Stomach (tissue), 4 donors: ENCODE results near the gene CYTH2.
A peak's percentile ranks its signal among the peaks of the same experiment; 100 is the strongest.

ENCODE experiments used
- EP300 ChIP-seq: sonication (generic); formaldehyde crosslinking; IDR thresholded peaks from one replicate; pipeline ENCODE4 v1.6.1; 2017; ENCODE audit warnings: antibody characterized with exemption
- POLR2A ChIP-seq, 4 donors: fragments of 450-650 bp; IDR thresholded peaks; one replicate each; pipeline ENCODE4 v1.6.1; 2016; ENCODE audit warnings: antibody characterized with exemption in 4 of 4, control low read depth in 2 of 4, mild to moderate bottlenecking in 1 of 4, moderate library complexity in 1 of 4
- POLR2AphosphoS5 ChIP-seq, 3 donors: sonication (generic); formaldehyde crosslinking; IDR thresholded peaks; one replicate each; pipeline ENCODE4 v1.6.1; 2016; ENCODE audit warnings: antibody characterized with exemption in 3 of 3
- TF ChIP-seq, protein P1 (sequence below), 7 experiments: fragments of 450-650 bp in 4 of 7; fragments of 200-600 bp in 3 of 7; sonication (generic) in 3 of 7; IDR thresholded peaks; one replicate each; pipeline ENCODE4 v1.5.1; 2016 to 2019; ENCODE audit warnings: antibody characterized with exemption in 7 of 7, control low read depth in 2 of 7, mild to moderate bottlenecking in 1 of 7

DNA sequence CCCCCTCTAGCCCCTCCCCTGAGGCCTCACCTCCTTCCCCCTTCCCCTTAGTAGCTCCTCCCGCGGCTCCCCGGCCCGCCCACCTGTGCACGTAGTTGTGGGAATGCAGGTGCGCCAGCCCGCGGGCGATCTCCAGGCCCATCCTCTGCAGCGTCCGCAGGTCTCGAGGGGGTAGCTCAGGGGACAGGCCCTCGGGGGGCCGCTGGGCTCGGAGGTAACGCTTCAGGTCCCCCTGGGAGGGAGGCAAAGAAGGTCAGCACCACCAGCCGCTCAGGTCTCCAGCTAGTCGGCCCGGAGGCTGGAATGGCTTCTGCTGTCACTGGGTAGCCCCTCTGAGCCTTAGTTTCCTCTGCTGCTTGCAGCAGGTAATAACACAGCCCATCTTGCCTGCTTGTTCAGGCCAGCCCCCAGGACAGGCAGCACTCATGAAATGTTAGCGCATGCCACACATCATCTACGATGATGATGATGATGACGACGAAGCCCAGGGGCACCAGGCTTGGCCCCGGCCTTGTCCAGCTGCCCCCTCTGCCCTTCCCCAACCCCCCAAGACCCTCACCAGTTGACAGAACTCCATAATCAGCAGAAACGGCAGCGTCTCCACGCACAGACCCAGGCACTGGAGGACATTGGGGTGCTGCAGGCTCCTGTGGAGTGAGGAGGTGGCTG is 33.3 kb downstream of the CYTH2 start:
- TF ChIP-seq POLR2A (IDR thresholded peaks at IDR 0.05) (no peak), EP300 (no peak), POLR2AphosphoS5 (IDR thresholded peaks at IDR 0.05) (peak in 1 of 3 donors; percentile 26)
- TF ChIP-seq, protein P1, sequence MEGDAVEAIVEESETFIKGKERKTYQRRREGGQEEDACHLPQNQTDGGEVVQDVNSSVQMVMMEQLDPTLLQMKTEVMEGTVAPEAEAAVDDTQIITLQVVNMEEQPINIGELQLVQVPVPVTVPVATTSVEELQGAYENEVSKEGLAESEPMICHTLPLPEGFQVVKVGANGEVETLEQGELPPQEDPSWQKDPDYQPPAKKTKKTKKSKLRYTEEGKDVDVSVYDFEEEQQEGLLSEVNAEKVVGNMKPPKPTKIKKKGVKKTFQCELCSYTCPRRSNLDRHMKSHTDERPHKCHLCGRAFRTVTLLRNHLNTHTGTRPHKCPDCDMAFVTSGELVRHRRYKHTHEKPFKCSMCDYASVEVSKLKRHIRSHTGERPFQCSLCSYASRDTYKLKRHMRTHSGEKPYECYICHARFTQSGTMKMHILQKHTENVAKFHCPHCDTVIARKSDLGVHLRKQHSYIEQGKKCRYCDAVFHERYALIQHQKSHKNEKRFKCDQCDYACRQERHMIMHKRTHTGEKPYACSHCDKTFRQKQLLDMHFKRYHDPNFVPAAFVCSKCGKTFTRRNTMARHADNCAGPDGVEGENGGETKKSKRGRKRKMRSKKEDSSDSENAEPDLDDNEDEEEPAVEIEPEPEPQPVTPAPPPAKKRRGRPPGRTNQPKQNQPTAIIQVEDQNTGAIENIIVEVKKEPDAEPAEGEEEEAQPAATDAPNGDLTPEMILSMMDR (IDR thresholded peaks at IDR 0.05): no peak
